HEK293 (cell line): ENCODE measurements around the gene SLC28A1.

Experiments used
- CTCF ChIA-PET: fragments of 350-600 bp; formaldehyde crosslinking; extraction: SDS; loops from one replicate; lab custom pipeline; 2021; ENCODE audit warnings: antibody characterized with exemption; lab: Yijun Ruan, JAX
- POLR2A ChIA-PET: fragments of 300-600 bp; formaldehyde crosslinking; extraction: SDS; loops from one replicate; lab custom pipeline; 2020; ENCODE audit warnings: antibody characterized with exemption, inconsistent platforms; lab: Yijun Ruan, JAX
- H3K27ac ChIP-seq: fragments of 200-500 bp; sonication (Bioruptor generic); 2 replicates; pipeline ENCODE4 v1.5.1; 2014; ENCODE audit warnings: low read depth, low read length, control low read depth, inconsistent platforms; ENCODE audit errors: extremely low read depth
- H3K36me3 ChIP-seq, 2 experiments: fragments of 200-500 bp in 1 of 2; sonication (Bioruptor generic) in 1 of 2; 1 replicate in 1 of 2; 2 replicates in 1 of 2; pipeline ENCODE4 v1.5.1; 2014 to 2017; ENCODE audit warnings: inconsistent platforms in 2 of 2, low read length in 2 of 2; ENCODE audit not compliant: control insufficient read depth in 2 of 2, insufficient read depth in 1 of 2
- H3K4me1 ChIP-seq: fragments of 200-500 bp; sonication (Bioruptor generic); 2 replicates; pipeline ENCODE4 v1.5.1; 2014; ENCODE audit warnings: mild to moderate bottlenecking, low read length, inconsistent platforms; ENCODE audit not compliant: control insufficient read depth, insufficient read depth
- H3K4me3 ChIP-seq: 2 replicates; pipeline ENCODE4 v1.5.1; 2011; ENCODE audit warnings: low read depth, mild to moderate bottlenecking, control low read depth, low read length, moderate library complexity
- H3K9me3 ChIP-seq: fragments of 200-500 bp; sonication (Bioruptor generic); 2 replicates; pipeline ENCODE4 v1.5.1; 2014; ENCODE audit warnings: low read depth, low read length, inconsistent platforms; ENCODE audit not compliant: control insufficient read depth, insufficient read depth
- BCL11A ChIP-seq: fragments of 450-650 bp; formaldehyde crosslinking; IDR thresholded peaks from 2 replicates; pipeline ENCODE4 v1.5.1; 2016; ENCODE audit warnings: low read depth, missing biosample characterization, missing genetic modification characterization
- BCL11B ChIP-seq: fragments of 450-650 bp; formaldehyde crosslinking; IDR thresholded peaks from 2 replicates; pipeline ENCODE4 v1.5.1; 2016; ENCODE audit warnings: low read depth, missing biosample characterization, missing genetic modification characterization
- FEZF1 ChIP-seq: fragments of 450-650 bp; formaldehyde crosslinking; IDR thresholded peaks from 2 replicates; pipeline ENCODE4 v1.5.1; 2016; ENCODE audit warnings: missing biosample characterization, missing genetic modification characterization
- GLI2 ChIP-seq: fragments of 450-650 bp; formaldehyde crosslinking; IDR thresholded peaks from 2 replicates; pipeline ENCODE4; 2017; ENCODE audit warnings: missing biosample characterization, missing genetic modification characterization, low read depth, borderline replicate concordance
- GLI4 ChIP-seq: fragments of 450-650 bp; formaldehyde crosslinking; IDR thresholded peaks from 2 replicates; pipeline ENCODE4 v1.5.1; 2016; ENCODE audit warnings: missing biosample characterization, missing genetic modification characterization
- IKZF3 ChIP-seq: fragments of 450-650 bp; IDR thresholded peaks from 2 replicates; pipeline ENCODE4 v1.5.0; 2018; ENCODE audit warnings: missing biosample characterization, mild to moderate bottlenecking, missing genetic modification characterization, moderate library complexity
- KLF10 ChIP-seq: fragments of 450-650 bp; IDR thresholded peaks from 2 replicates; pipeline ENCODE4 v1.5.1; 2018; ENCODE audit warnings: missing biosample characterization, mild to moderate bottlenecking, missing genetic modification characterization
- MEIS1 ChIP-seq: sonication (generic); formaldehyde crosslinking; IDR thresholded peaks from 2 replicates; pipeline ENCODE4 v1.8.1; 2022; ENCODE audit warnings: missing genetic modification reagents, mild to moderate bottlenecking, borderline replicate concordance
- SP3 ChIP-seq: fragments of 450-650 bp; formaldehyde crosslinking; IDR thresholded peaks from 2 replicates; pipeline ENCODE4 v1.5.1; 2016; ENCODE audit warnings: missing biosample characterization, missing genetic modification characterization
- ZBTB7A ChIP-seq: fragments of 450-650 bp; formaldehyde crosslinking; IDR thresholded peaks from 2 replicates; pipeline ENCODE4 v1.5.1; 2016; ENCODE audit warnings: low read depth, missing biosample characterization, missing genetic modification characterization
- ZFP69B ChIP-seq: fragments of 450-650 bp; formaldehyde crosslinking; IDR thresholded peaks from 2 replicates; pipeline ENCODE4 v1.5.1; 2016; ENCODE audit warnings: missing biosample characterization, missing genetic modification characterization
- ZNF146 ChIP-seq: fragments of 450-650 bp; formaldehyde crosslinking; IDR thresholded peaks from 2 replicates; pipeline ENCODE4 v1.5.1; 2016; ENCODE audit warnings: missing biosample characterization, missing genetic modification characterization
- ZNF2 ChIP-seq: fragments of 450-650 bp; formaldehyde crosslinking; IDR thresholded peaks from 2 replicates; pipeline ENCODE4 v1.5.1; 2016; ENCODE audit warnings: missing biosample characterization, missing genetic modification characterization
- ZNF239 ChIP-seq: fragments of 450-650 bp; formaldehyde crosslinking; IDR thresholded peaks from 2 replicates; pipeline ENCODE4 v1.5.1; 2016; ENCODE audit warnings: missing biosample characterization, missing genetic modification characterization
- ZNF335 ChIP-seq: fragments of 450-650 bp; formaldehyde crosslinking; conservative IDR thresholded peaks from 2 replicates; pipeline ENCODE4 v1.5.1; 2016; ENCODE audit warnings: missing biosample characterization, missing genetic modification characterization
- ZNF423 ChIP-seq: fragments of 450-650 bp; formaldehyde crosslinking; IDR thresholded peaks from 2 replicates; pipeline ENCODE4 v1.5.1; 2016; ENCODE audit warnings: missing biosample characterization, missing genetic modification characterization
- ZNF426 ChIP-seq: fragments of 450-650 bp; formaldehyde crosslinking; IDR thresholded peaks from 2 replicates; pipeline ENCODE4 v1.5.1; 2017; ENCODE audit warnings: missing biosample characterization, missing genetic modification characterization, mild to moderate bottlenecking, inconsistent platforms, moderate library complexity
- ZNF518A ChIP-seq: fragments of 450-650 bp; formaldehyde crosslinking; conservative IDR thresholded peaks from 2 replicates; pipeline ENCODE4 v1.5.1; 2016; ENCODE audit warnings: low read depth, missing biosample characterization, missing genetic modification characterization
- ZNF549 ChIP-seq: fragments of 450-650 bp; IDR thresholded peaks from 2 replicates; pipeline ENCODE4 v1.5.1; 2018; ENCODE audit warnings: missing biosample characterization, missing genetic modification characterization, mild to moderate bottlenecking, inconsistent platforms, moderate library complexity
- ZNF580 ChIP-seq: fragments of 450-650 bp; formaldehyde crosslinking; IDR thresholded peaks from 2 replicates; pipeline ENCODE4 v1.5.1; 2016; ENCODE audit warnings: missing biosample characterization, missing genetic modification characterization
- ZNF654 ChIP-seq: fragments of 450-650 bp; formaldehyde crosslinking; IDR thresholded peaks from 2 replicates; pipeline ENCODE4 v1.5.1; 2016; ENCODE audit warnings: low read depth, missing biosample characterization, missing genetic modification characterization
- ZNF660 ChIP-seq: fragments of 450-650 bp; IDR thresholded peaks from 2 replicates; pipeline ENCODE4 v1.5.1; 2018; ENCODE audit warnings: missing biosample characterization, mild to moderate bottlenecking, missing genetic modification characterization
- ZNF692 ChIP-seq: fragments of 450-650 bp; formaldehyde crosslinking; IDR thresholded peaks from 2 replicates; pipeline ENCODE4 v1.5.1; 2016; ENCODE audit warnings: missing biosample characterization, missing genetic modification characterization
- TF ChIP-seq, protein P1 (sequence below): fragments of 450-650 bp; formaldehyde crosslinking; IDR thresholded peaks from 2 replicates; pipeline ENCODE4 v1.5.1; 2016; ENCODE audit warnings: missing biosample characterization, missing genetic modification characterization, borderline replicate concordance
- TF ChIP-seq, protein P2 (sequence below): fragments of 450-650 bp; formaldehyde crosslinking; IDR thresholded peaks from 2 replicates; pipeline ENCODE4 v1.5.1; 2017; ENCODE audit warnings: missing biosample characterization, missing genetic modification characterization

SLC28A1 gene

DNA sequence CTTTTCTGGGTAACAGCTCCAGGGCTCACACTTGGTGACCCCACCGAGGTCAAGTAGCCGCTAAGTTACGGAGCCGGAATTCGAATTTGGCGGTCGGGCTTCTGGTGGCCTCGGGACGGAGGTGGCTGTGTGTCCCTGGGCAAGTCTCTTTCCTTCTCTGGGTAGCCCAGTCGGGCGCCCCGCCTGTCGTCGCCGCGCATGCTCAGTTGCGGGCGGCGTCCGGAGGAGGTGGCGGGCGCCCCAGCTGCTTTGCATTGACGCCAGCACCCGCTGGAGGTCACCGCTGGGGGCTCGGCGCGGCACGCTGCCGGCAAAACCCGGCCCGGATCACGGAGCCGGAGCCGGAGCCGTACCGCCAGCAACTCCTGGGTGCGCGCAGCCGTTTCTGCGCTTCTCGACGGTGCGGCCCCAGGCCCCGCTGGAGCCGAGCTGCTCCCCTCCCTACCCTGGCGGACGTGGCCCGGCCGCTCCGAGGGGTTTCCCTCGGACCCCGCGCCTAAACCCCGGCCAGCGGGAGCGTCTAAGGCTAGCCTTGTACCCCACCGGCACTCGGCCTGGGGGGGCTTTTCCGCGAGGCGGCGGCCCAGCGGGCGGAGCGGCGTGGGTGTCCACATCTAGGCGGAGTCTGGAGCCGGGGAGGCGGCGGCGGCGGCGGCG, 96.7 kb downstream of the SLC28A1 start:
- Histone ChIP-seq H3K4me3 (peak overlapping the region; percentile 76), H3K4me1 (peaks cover 21% of the 10 kb centered on the region), H3K27ac (peak overlapping the region; percentile 77), H3K9me3 (no peaks in the 10 kb centered on the region), H3K36me3 (no peaks in the 10 kb centered on the region)
- CTCF ChIA-PET, result interaction anchor here (0.7 to 1.5 kb wide), 7 partner anchors 61 to 403 kb away, joined by 3 to 5 read pairs (median 4); no protein-coding TSS in a partner anchor
- POLR2A ChIA-PET, result interaction anchor here (0.6 to 1.9 kb wide), 11 partner anchors 11 to 415 kb away, joined by 3 to 7 read pairs (median 5); partner anchors contain the start of gene SEC11A
- TF ChIP-seq GLI4 (tag by site-specific recombination) (peak; percentile 80; the same call in 1 of the 2 replicates), ZFP69B (tag by site-specific recombination) (peak; percentile 63), ZNF580 (tag by site-specific recombination) (peak; percentile 77; the same call in 1 of the 2 replicates), SP3 (tag by site-specific recombination) (peak; percentile 78), ZBTB7A (peak; percentile 98), ZNF239 (tag by site-specific recombination) (0 out of 2 replicates have a peak, but pooled peaks have one; percentile 59), ZNF692 (tag by site-specific recombination) (peak; percentile 82), BCL11B (tag by site-specific recombination) (peak; percentile 96), KLF10 (tag by site-specific recombination) (peak; percentile 100), GLI2 (no peak), ZNF549 (tag by site-specific recombination) (no peak), IKZF3 (tag by site-specific recombination) (peak; percentile 52; the same call in 1 of the 2 replicates), ZNF146 (tag by site-specific recombination) (peak; percentile 69), FEZF1 (tag by site-specific recombination) (0 out of 2 replicates have a peak, but pooled peaks have one; percentile 9), BCL11A (tag by site-specific recombination) (peak; percentile 83; the same call in 1 of the 2 replicates), ZNF423 (peak; percentile 100), ZNF426 (tag by site-specific recombination) (no peak), ZNF335 (peak; percentile 12), ZNF660 (tag by site-specific recombination) (peak; percentile 89), ZNF654 (no peak), ZNF518A (tag by site-specific recombination) (no peak), MEIS1 (CRISPR knock-in tag) (no peak), ZNF2 (peak; percentile 98)
- TF ChIP-seq, protein P1, sequence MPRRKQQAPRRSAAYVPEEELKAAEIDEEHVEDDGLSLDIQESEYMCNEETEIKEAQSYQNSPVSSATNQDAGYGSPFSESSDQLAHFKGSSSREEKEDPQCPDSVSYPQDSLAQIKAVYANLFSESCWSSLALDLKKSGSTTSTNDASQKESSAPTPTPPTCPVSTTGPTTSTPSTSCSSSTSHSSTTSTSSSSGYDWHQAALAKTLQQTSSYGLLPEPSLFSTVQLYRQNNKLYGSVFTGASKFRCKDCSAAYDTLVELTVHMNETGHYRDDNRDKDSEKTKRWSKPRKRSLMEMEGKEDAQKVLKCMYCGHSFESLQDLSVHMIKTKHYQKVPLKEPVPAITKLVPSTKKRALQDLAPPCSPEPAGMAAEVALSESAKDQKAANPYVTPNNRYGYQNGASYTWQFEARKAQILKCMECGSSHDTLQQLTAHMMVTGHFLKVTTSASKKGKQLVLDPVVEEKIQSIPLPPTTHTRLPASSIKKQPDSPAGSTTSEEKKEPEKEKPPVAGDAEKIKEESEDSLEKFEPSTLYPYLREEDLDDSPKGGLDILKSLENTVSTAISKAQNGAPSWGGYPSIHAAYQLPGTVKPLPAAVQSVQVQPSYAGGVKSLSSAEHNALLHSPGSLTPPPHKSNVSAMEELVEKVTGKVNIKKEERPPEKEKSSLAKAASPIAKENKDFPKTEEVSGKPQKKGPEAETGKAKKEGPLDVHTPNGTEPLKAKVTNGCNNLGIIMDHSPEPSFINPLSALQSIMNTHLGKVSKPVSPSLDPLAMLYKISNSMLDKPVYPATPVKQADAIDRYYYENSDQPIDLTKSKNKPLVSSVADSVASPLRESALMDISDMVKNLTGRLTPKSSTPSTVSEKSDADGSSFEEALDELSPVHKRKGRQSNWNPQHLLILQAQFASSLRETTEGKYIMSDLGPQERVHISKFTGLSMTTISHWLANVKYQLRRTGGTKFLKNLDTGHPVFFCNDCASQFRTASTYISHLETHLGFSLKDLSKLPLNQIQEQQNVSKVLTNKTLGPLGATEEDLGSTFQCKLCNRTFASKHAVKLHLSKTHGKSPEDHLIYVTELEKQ (tag by site-specific recombination), result peak; percentile 76; the same call in 1 of the 2 replicates
- TF ChIP-seq, protein P2, sequence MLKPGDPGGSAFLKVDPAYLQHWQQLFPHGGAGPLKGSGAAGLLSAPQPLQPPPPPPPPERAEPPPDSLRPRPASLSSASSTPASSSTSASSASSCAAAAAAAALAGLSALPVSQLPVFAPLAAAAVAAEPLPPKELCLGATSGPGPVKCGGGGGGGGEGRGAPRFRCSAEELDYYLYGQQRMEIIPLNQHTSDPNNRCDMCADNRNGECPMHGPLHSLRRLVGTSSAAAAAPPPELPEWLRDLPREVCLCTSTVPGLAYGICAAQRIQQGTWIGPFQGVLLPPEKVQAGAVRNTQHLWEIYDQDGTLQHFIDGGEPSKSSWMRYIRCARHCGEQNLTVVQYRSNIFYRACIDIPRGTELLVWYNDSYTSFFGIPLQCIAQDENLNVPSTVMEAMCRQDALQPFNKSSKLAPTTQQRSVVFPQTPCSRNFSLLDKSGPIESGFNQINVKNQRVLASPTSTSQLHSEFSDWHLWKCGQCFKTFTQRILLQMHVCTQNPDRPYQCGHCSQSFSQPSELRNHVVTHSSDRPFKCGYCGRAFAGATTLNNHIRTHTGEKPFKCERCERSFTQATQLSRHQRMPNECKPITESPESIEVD (tag by site-specific recombination), result no peak; the same call in 1 of the 2 replicates
